ENCODE measurements around the gene LAGE3. TPM values are rescaled to one million over a fixed set of nuclear protein-coding genes. Genes with fewer than 3 reads are reported as not detected.

The LAGE3 gene
- total and polyA plus RNA-seq, 2 of the 13 experiments (the other 11 are each of a cell fraction or from before 2014, with no cell fraction given) = 7.6 to 12.7 TPM

DNA sequence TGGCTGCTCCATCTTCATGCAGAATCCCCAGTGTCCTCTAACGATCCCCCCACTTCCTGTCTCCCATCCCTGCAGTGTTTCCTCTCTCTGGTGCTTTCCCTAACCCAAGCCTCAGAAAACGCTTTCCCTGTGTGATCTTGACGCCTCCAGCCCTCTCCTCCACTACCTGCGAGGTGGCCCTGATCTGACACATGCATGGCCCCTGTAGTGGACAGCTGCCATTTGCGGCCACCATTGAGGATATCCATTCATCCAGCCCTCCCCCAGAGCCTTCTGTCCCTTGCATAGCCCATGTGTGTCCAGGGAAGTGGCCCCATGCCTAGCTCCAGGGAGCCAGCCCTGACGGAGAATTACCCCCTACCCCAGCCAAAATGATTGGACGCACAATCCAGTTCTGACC lies 4.2 kb upstream of the LAGE3 start:
- DNase-seq (ENCODE audit: low spot score) (no peak), ATAC-seq (no peak), FAIRE-seq (no peak)
- CTCF ChIA-PET (ENCODE audit: low intra/inter-chr PET ratio, low total read pairs) = no interaction called here
- H3K4me1 ChIP-seq (ENCODE audit: insufficient read depth, low read length) = peaks cover 18% of the 10 kb centered on the region
- H4K20me1 ChIP-seq (ENCODE audit: insufficient read depth, low read length) = no peaks in the 10 kb centered on the region
- TF ChIP-seq FOXM1 (CRISPR knock-in tag; IDR thresholded peaks at IDR 0.05) (no peak), ZNF790 (CRISPR knock-in tag; IDR thresholded peaks at IDR 0.05; ENCODE audit: borderline replicate concordance) (no peak), ZNF296 (CRISPR knock-in tag; conservative IDR thresholded peaks at IDR 0.05) (no peak), ZNF431 (CRISPR knock-in tag; IDR thresholded peaks at IDR 0.05; ENCODE audit: borderline replicate concordance, low read depth) (no peak), JARID2 (CRISPR knock-in tag; IDR thresholded peaks at IDR 0.05; ENCODE audit: insufficient replicate concordance) (no peak), ZNF180 (CRISPR knock-in tag; IDR thresholded peaks at IDR 0.05; ENCODE audit: borderline replicate concordance, low read depth) (no peak), HNF4G (IDR thresholded peaks at IDR 0.05; ENCODE audit: borderline replicate concordance, low read depth, low read length) (no peak), HNF4G (CRISPR knock-in tag; IDR thresholded peaks at IDR 0.05; ENCODE audit: borderline replicate concordance, low read depth) (no peak), SOX5 (CRISPR knock-in tag; IDR thresholded peaks at IDR 0.05; ENCODE audit: borderline replicate concordance) (no peak), SAFB2 (CRISPR knock-in tag; IDR thresholded peaks at IDR 0.05; ENCODE audit: borderline replicate concordance, low read depth) (no peak), MEIS1 (CRISPR knock-in tag; IDR thresholded peaks at IDR 0.05; ENCODE audit: borderline replicate concordance) (no peak), ZNF124 (CRISPR knock-in tag; IDR thresholded peaks at IDR 0.05) (no peak)
- TF ChIP-seq, protein P1, sequence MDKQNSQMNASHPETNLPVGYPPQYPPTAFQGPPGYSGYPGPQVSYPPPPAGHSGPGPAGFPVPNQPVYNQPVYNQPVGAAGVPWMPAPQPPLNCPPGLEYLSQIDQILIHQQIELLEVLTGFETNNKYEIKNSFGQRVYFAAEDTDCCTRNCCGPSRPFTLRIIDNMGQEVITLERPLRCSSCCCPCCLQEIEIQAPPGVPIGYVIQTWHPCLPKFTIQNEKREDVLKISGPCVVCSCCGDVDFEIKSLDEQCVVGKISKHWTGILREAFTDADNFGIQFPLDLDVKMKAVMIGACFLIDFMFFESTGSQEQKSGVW (CRISPR knock-in tag; IDR thresholded peaks at IDR 0.05; ENCODE audit: borderline replicate concordance) = no peak
- H3K79me2 ChIP-seq (ENCODE audit: insufficient read depth, low read length) = no peaks in the 10 kb centered on the region
- no peak overlapping the region for H3K9ac ChIP-seq (ENCODE audit: insufficient read depth, low read depth, low read length)
- WGBS (ENCODE audit: low lambda C conversion rate) = 92% methylated on average over 7 of the region's 7 CpGs
- H3K4me3 ChIP-seq (replicated peaks in 1 of 3; ENCODE audit: insufficient read depth in 1 of 3, low read depth in 2 of 3, low read length in 3 of 3) = no peak overlapping the region
- POLR2A ChIA-PET = interaction anchor here (2.3 kb wide), 1 partner anchor 7 kb away, joined by 11 read pairs; the partner anchor contains the start of gene SLC10A3
- in situ Hi-C loops (cut with HindIII; ENCODE audit: extremely low pct_ligation_motif_present, low pct_unique_long_range_greater_than_20kb) (loop anchor here (5.0 kb wide), 1 partner anchor 34 kb away; the partner anchor contains the start of gene FAM3A), intact Hi-C loops (cut with micrococcal nuclease; ENCODE audit: unreplicated experiment) (no loop called here)
- H3K27ac ChIP-seq (ENCODE audit: extremely low read length, insufficient read depth, low read length) = no peak overlapping the region
- no peak overlapping the region for H2AFZ ChIP-seq (ENCODE audit: low read length)
- H3K27me3 ChIP-seq (ENCODE audit: control insufficient read depth in 1 of 2, insufficient read depth in 2 of 2, low read length in 2 of 2) = no peaks in the 10 kb centered on the region
- no peaks in the 10 kb centered on the region for H3K9me3 ChIP-seq (ENCODE audit: low read length)
- no TSS peak for BruUV-seq (replicated peaks)
- no peak overlapping the region for H3K4me2 ChIP-seq (ENCODE audit: low read depth, low read length)
- no peaks in the 10 kb centered on the region; a peak in 1 of 5 replicates for H3K36me3 ChIP-seq (replicated peaks in 1 of 2; ENCODE audit: control insufficient read depth in 1 of 2, insufficient read depth in 2 of 2, low read length in 2 of 2)
